Erythroblast (primary cell): Measurements from ENCODE around the gene CD244.
"Not testable (repeated sequence)": the region's sequence is repeated elsewhere in the genome, so short reads cannot be mapped to it uniquely, and the experiment has no call there.

Experiments used
- DNase-seq, 2 experiments: peaks; one replicate each; lab custom pipeline; 2025; lab: John Stamatoyannopoulos, UW
- GATA1 ChIP-seq: IDR thresholded peaks from 2 replicates; pipeline ENCODE4 v1.6.1; 2011; ENCODE audit warnings: low read depth, mild to moderate bottlenecking, control low read depth, low read length, moderate library complexity
- POLR2A ChIP-seq: IDR thresholded peaks from 2 replicates; pipeline ENCODE4 v1.6.1; 2011; ENCODE audit warnings: mild to moderate bottlenecking, low read length

The CD244 gene

GRCh38 chr1:160862203-160863060 lies at the start of gene CD244:
TSS of gene CD244 (minus strand) at chr1:160862887. CDS start at chr1:160862677, 210 bp downstream.
- TF ChIP-seq GATA1: no peak
- no peak for TF ChIP-seq POLR2A
- DNase-seq: peak; percentile 15 to 28

GRCh38 chr1:160911925-160912324 lies 49.2 kb upstream of the CD244 start:
- TF ChIP-seq GATA1 (no peak), POLR2A (no peak)
- no peak for DNase-seq

- peak; percentile 56 to 83 for DNase-seq
- TF ChIP-seq GATA1: no peak
- no peak for TF ChIP-seq POLR2A
These were observed 48.8 kb upstream of the CD244 start for GRCh38 chr1:160911441-160911840.

- no peak for DNase-seq
- TF ChIP-seq GATA1 (no peak), POLR2A (no peak)
These were observed 47.6 kb upstream of the CD244 start for GRCh38 chr1:160910170-160910750.

- DNase-seq: peak; percentile 9 to 23
- TF ChIP-seq GATA1 (no peak), POLR2A (no peak)
These were observed 45.3 kb upstream of the CD244 start for GRCh38 chr1:160907976-160908375.

- TF ChIP-seq POLR2A (no peak), GATA1 (no peak)
These were observed 42.9 kb upstream of the CD244 start for GRCh38 chr1:160905617-160905989.

GRCh38 chr1:160904783-160905616 lies 42.3 kb upstream of the CD244 start:
- DNase-seq: peak; percentile 5 to 46
- TF ChIP-seq GATA1: no peak
- no peak for TF ChIP-seq POLR2A

More at GRCh38 chr1:160905617-160905989, 42.9 kb upstream of the CD244 start:
- no peak for DNase-seq

- DNase-seq: not testable (repeated sequence)
These were observed 39.6 kb upstream of the CD244 start for GRCh38 chr1:160902251-160902650.

- TF ChIP-seq POLR2A (no peak), GATA1 (no peak)
- no peak for DNase-seq
These were observed 39.1 kb upstream of the CD244 start for GRCh38 chr1:160901768-160902167.

- not testable (repeated sequence) for DNase-seq
These were observed 38.0 kb upstream of the CD244 start for GRCh38 chr1:160900683-160901082.

- DNase-seq: not testable (repeated sequence)
These were observed 31.9 kb upstream of the CD244 start for GRCh38 chr1:160894368-160895135.

- TF ChIP-seq POLR2A: no peak
- no peak for TF ChIP-seq GATA1
- peak in 1 of 2 experiments; percentile 35 for DNase-seq
These were observed 28.8 kb upstream of the CD244 start for GRCh38 chr1:160891474-160891873.

- no peak for TF ChIP-seq GATA1
- TF ChIP-seq POLR2A: no peak
- DNase-seq: no peak
These were observed 26.2 kb upstream of the CD244 start for GRCh38 chr1:160888926-160889325.

GRCh38 chr1:160887071-160887470 lies 24.4 kb upstream of the CD244 start:
- TF ChIP-seq POLR2A: no peak
- no peak for TF ChIP-seq GATA1
- no peak for DNase-seq
